DMS53 treated with DMSO at 0.1 percent for 48 hours (cell line): Measurements from ENCODE around the gene BRD4.

Source experiments
- DNase-seq: peaks from one replicate; lab custom pipeline; 2025; ENCODE audit not compliant: unreplicated experiment; lab: John Stamatoyannopoulos, UW

Gene BRD4

GRCh38 chr19:15268192-15268927 is 64.0 kb downstream of the BRD4 start:
- DNase-seq, result no peak

- DNase-seq, result no peak
Measured at GRCh38 chr19:15266683-15267082, 65.7 kb downstream of the BRD4 start.

GRCh38 chr19:15265850-15266248 is 66.5 kb downstream of the BRD4 start:
- DNase-seq, result no peak

DNA sequence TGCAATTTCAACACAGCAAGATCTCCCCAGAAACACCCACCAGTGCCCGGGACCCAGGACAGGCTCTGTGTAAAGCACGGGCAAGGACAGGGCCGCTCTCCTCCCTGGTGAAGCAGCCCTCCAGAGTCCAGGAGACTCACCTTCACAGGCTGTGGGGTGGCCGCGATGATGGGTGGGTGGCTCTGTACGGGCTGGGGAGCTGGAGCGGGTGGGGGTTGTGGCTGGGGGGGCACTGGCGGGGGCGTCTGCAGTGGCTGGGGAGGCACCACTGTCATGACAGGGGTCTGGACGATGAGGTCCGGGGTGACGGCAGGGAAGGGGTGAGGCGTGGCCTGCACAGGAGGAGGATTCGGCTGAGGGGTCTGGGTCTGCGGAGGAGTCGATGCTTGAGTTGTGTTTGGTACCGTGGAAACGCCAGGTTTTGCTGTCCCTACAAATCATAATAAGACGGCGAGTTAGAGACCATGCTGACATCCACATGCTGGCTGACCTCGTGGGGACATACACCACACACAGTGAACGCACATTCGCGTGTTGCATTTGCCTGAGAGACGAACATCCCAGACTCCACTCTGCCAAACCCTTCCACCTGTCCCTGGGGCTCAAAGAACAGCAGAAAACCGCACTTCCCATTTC is 67.0 kb downstream of the BRD4 start:
- DNase-seq, result no peak

- DNase-seq, result no peak
Measured at GRCh38 chr19:15264933-15265206, 67.5 kb downstream of the BRD4 start.

DNA sequence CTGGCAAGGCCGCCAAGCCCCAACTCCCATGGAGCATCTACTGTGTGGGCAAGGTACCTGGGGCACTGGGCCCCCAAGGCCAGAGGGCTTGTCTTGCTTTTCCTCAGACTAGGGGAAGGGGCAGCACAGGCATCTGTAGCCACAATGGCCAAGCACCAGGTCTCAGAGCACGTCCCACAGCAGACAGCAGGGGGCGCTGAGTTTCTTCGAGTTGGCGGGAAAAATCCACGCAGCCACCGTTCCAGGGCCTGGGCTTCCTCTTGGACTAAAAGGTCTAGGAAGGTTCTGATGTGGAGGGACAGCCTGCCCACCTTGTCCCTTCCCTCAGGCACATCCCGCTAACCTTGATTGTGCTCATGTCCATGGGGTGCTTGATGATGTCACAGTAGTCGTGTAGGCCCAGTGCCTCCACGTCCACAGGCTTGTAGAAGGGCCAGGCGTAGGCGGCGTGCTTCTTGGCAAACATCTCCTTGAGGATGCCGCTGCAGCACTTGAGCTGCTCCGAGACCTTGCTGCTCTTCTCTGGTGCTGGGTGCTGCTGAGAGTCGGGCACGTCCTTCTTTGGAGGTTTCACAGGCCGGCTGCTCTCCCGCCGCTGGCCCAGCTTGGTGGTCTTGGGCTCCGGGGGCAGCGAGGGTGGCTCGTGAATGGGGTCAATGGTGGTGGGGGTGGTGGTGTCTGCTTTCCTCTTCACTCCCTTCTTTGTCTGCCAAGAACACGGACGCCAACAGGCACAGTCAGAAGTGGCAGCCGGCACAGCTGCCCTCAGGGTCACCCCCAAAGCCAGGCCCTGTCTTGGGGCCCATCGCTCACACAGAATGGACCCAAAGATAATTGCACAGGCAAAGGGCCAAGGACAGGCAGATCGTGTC is 68.0 kb downstream of the BRD4 start:
- DNase-seq, result peak; percentile 12

DNA sequence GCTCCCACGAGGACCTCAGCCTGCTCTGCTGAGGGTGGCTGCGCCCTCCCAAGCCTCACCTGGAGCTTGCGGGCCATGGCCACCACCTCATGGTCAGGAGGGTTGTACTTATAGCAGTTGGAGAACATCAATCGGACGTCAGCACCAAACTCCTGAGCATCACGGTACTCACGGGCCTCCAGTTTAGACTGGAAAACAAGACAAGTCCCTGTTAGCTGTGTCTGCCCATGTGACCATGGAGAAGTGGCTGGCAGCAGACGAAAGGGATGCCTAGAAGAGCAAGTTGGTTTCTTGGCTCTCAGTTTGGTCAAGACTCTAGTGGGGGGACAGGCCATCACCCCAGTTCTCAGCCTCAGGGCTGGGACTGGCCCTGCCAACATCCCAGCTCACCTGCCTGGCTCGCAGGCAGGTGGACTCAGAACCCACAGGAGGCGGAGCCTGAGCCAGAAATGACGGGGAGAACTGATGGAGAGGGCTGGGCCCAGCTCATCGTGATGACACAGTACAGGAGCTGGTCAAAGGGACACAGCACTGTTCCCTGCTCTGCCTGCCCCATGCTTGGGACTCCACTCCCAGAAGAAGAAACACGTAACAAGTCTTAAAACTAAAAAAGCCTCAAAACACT is 68.9 kb downstream of the BRD4 start:
- DNase-seq, result no peak

GRCh38 chr19:15262011-15262410 is 70.3 kb downstream of the BRD4 start:
- no peak for DNase-seq

DNA sequence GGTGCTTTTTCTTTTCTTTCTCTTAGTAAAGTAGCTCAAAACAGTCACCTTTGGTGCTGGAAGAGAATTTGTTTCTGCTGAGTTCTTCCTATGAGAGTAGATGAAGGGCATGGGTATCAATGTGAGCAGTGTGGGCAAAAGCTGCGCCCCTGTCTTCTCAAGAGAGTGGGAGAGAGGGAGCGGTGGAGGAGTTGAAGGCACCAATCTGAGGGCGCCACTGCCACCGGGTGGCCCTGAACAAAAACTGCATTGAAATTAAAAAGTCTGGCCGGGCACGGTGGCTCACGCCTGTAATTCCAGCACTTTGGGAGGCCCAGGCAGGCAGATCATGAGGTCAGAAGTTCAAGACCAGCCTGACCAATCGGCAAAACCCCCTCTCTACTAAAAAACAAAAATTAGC is 71.4 kb downstream of the BRD4 start:
- no peak for DNase-seq

DNA sequence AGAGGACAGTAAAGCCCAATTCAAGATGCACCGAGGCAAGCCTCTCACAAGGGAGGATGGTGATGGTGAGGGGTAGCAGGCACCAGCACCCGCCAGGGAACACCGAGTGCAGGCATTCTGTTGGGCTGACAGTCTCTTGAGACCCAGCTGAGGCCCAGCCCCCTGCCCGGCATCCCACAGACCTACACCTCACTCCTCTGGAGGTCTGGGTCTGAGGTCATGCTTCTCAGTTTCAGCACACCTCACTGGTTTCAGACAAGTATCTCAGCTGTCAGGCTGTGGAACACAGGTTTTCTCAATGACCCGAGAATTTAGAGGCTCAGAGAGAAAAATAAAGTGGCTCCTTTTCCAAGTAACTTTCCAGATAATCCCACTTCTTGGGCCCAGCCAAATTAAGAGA is 72.4 kb downstream of the BRD4 start:
- no peak for DNase-seq

- DNase-seq, result no peak
Measured at GRCh38 chr19:15257782-15258181, 74.6 kb downstream of the BRD4 start.

GRCh38 chr19:15256708-15257331 is 75.5 kb downstream of the BRD4 start:
- no peak for DNase-seq

GRCh38 chr19:15255359-15255990 is 76.9 kb downstream of the BRD4 start:
- DNase-seq, result no peak

- no peak for DNase-seq
Measured at GRCh38 chr19:15254547-15254946, 77.8 kb downstream of the BRD4 start.

- DNase-seq, result no peak
Measured at GRCh38 chr19:15253513-15253912, 78.8 kb downstream of the BRD4 start.

DNA sequence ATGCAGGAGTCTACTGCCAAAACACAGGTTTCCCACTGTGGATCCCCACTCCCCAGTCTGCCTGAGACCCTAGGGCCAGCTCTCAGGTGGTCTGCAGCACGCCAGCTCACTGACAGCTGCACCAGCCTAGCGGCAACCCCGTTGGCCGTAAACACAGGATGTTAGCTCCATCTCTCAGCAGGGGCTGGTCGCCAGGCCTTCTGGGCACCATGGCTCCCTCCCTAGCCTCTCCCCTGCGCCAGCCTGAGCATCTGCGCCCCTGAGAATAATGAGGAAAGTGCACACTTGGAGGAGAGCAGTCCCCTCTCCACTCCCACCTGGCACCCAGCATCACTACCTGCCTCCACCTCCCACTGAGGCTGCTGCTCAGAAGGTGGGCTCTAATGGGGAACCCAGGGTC is 79.3 kb downstream of the BRD4 start:
- DNase-seq, result no peak

DNA sequence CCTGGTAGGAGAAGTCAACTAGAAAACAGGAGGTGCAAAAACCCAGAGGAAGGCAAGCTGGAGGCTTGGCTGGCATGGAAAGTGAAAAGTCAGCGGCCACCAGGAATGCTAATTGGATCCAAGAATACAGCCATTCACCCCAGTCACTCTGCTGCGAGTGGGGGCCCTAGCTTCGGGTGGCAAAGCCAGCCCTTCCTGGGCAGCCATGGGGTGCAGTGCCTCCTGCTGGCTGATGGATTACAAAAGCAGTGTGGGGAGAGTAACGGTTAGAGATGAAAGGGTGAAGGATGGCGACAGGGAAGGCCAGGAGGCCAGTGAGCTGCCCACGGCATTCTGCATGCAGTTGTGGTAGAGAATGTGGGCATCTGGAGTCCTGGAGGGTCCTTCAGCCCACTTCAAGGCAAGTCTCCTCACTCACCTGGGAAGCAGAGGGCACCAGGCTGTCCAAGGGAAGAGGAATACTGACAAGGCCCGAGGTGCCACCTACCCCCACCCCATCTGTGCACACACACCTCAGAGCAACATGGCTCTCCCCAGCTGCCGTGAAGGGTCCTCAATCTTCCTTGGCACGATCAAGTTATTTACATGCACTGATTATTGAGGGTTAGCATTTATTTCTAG is 79.8 kb downstream of the BRD4 start:
- DNase-seq, result no peak

DNA sequence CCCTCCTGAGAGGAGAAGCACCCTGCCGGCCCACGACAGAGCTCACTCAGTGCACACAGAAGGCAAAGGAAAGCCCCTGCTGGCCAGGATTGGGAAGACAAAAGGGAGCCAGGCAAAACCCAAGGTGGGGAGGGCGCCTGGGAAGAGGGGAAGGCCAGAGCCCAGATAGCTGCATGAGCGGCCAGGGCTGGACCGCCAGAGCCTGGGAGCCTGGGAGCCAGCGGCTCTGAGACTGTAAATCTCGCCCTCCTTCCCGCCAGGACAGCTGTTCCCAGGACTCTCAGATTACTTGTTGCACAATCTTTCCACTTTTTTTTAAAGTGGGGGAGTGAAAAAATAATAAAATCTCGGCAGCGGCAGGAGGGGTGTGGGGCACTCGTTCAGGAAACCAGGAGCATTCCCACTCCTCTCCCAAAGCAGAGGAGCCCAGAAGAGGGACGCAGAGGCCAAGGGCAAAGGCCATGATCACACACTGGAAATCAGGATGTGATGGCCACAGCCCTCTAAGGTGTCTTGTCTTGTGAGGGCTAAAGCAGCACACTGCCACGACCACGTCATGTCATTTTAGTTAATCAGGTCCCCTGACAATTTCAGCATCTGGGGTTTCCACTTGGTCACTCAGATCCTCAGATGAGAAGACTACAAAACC is 80.5 kb downstream of the BRD4 start:
- no peak for DNase-seq

GRCh38 chr19:15251010-15251748 is 81.2 kb downstream of the BRD4 start:
- DNase-seq, result no peak
